Liver (tissue), 9 donors: ENCODE data around the gene SMYD3. TPM values are rescaled to one million over a fixed set of nuclear protein-coding genes. Genes with fewer than 3 reads are reported as not detected.

Experiments
- DNase-seq: peaks from one replicate; pipeline ENCODE4 v3.0.0-alpha.2; 2017; ENCODE audit warnings: low spot score
- H3K27ac ChIP-seq, 2 donors: one replicate each; pipeline ENCODE4 v1.7.0; 2013; ENCODE audit warnings: inconsistent platforms in 2 of 2, low read length in 2 of 2, control low read depth in 1 of 2, low read depth in 1 of 2, mild to moderate bottlenecking in 1 of 2
- H3K27me3 ChIP-seq, 4 donors: one replicate each; pipeline versions ENCODE4 v1.6.1 to v1.7.0; 2013; ENCODE audit warnings: low read length in 3 of 4, inconsistent platforms in 1 of 4, mild to moderate bottlenecking in 1 of 4, moderate library complexity in 1 of 4; ENCODE audit not compliant: control insufficient read depth in 4 of 4, insufficient read depth in 4 of 4
- H3K36me3 ChIP-seq, 4 donors: one replicate each; pipeline versions ENCODE4 v1.6.1 to v1.7.0; 2013; ENCODE audit warnings: low read length in 3 of 4, mild to moderate bottlenecking in 3 of 4, low read depth in 1 of 4, moderate library complexity in 1 of 4; ENCODE audit not compliant: control insufficient read depth in 4 of 4, insufficient read depth in 3 of 4
- H3K4me1 ChIP-seq, 4 donors: one replicate each; pipeline versions ENCODE4 v1.6.1 to v1.7.0; 2013; ENCODE audit warnings: low read length in 3 of 4, mild to moderate bottlenecking in 3 of 4, moderate library complexity in 1 of 4; ENCODE audit not compliant: control insufficient read depth in 4 of 4, insufficient read depth in 4 of 4
- H3K4me3 ChIP-seq, 3 donors: one replicate each; pipeline versions ENCODE4 v1.6.1 to v1.7.0; 2013; ENCODE audit warnings: low read length in 3 of 3, control low read depth in 1 of 3, low read depth in 1 of 3, mild to moderate bottlenecking in 1 of 3
- H3K9ac ChIP-seq, 2 donors: one replicate each; pipeline ENCODE4 v1.7.0; 2013; ENCODE audit warnings: low read length in 2 of 2, mild to moderate bottlenecking in 2 of 2, moderate library complexity in 2 of 2, control low read depth in 1 of 2, low read depth in 1 of 2
- H3K9me3 ChIP-seq, 4 donors: one replicate each; pipeline versions ENCODE4 v1.6.1 to v1.7.0; 2013; ENCODE audit warnings: low read length in 3 of 4; ENCODE audit not compliant: control insufficient read depth in 4 of 4
- ATF3 ChIP-seq: IDR thresholded peaks from 2 replicates; pipeline ENCODE4 v1.6.1; 2016; ENCODE audit warnings: antibody characterized with exemption
- CTCF ChIP-seq: fragments of 150-350 bp; IDR thresholded peaks from 2 replicates; pipeline ENCODE4 v1.5.1; 2017; ENCODE audit warnings: improper control_type of control experiment, low read depth, low read length; ENCODE audit not compliant: missing input control
- EGR1 ChIP-seq, 2 donors: IDR thresholded peaks; 2 replicates each; pipeline ENCODE4 v1.6.1; 2016 to 2018; ENCODE audit warnings: antibody characterized with exemption in 2 of 2, low read depth in 2 of 2
- FOXA1 ChIP-seq: IDR thresholded peaks from 2 replicates; pipeline ENCODE4 v1.6.1; 2016; ENCODE audit warnings: antibody characterized with exemption
- FOXA2 ChIP-seq: IDR thresholded peaks from 2 replicates; pipeline ENCODE4 v1.6.1; 2016; ENCODE audit warnings: antibody characterized with exemption
- GABPA ChIP-seq, 2 donors: IDR thresholded peaks in 1 of 2; conservative IDR thresholded peaks in 1 of 2; 2 replicates each; pipeline ENCODE4 v1.6.1; 2016; ENCODE audit warnings: antibody characterized with exemption in 2 of 2, mild to moderate bottlenecking in 1 of 2, moderate library complexity in 1 of 2
- HNF4A ChIP-seq, 2 donors: conservative IDR thresholded peaks; 2 replicates each; pipeline ENCODE4 v1.6.1; 2016; ENCODE audit warnings: antibody characterized with exemption in 2 of 2, mild to moderate bottlenecking in 2 of 2
- HNF4G ChIP-seq: IDR thresholded peaks from 2 replicates; pipeline ENCODE4 v1.6.1; 2016; ENCODE audit warnings: antibody characterized with exemption
- JUND ChIP-seq, 2 donors: IDR thresholded peaks; 2 replicates each; pipeline ENCODE4 v1.6.1; 2016; ENCODE audit warnings: antibody characterized with exemption in 2 of 2
- MAX ChIP-seq: IDR thresholded peaks from 2 replicates; pipeline ENCODE4 v1.6.1; 2016; ENCODE audit warnings: antibody characterized with exemption
- NR2F2 ChIP-seq: IDR thresholded peaks from 2 replicates; pipeline ENCODE4 v1.6.1; 2016; ENCODE audit warnings: antibody characterized with exemption
- RAD21 ChIP-seq, 2 donors: IDR thresholded peaks; 2 replicates each; pipeline ENCODE4 v1.6.1; 2016; ENCODE audit warnings: antibody characterized with exemption in 2 of 2, mild to moderate bottlenecking in 2 of 2
- REST ChIP-seq: IDR thresholded peaks from 2 replicates; pipeline ENCODE4 v1.6.1; 2016; ENCODE audit warnings: antibody characterized with exemption, mild to moderate bottlenecking
- RXRA ChIP-seq, 2 donors: IDR thresholded peaks; 2 replicates each; pipeline ENCODE4 v1.6.1; 2017 to 2018; ENCODE audit warnings: antibody characterized with exemption in 2 of 2, mild to moderate bottlenecking in 1 of 2
- SP1 ChIP-seq: IDR thresholded peaks from 2 replicates; pipeline ENCODE4 v1.6.1; 2018; ENCODE audit warnings: antibody characterized with exemption, mild to moderate bottlenecking
- TAF1 ChIP-seq: conservative IDR thresholded peaks from 2 replicates; pipeline ENCODE4 v1.6.1; 2016; ENCODE audit warnings: antibody characterized with exemption, mild to moderate bottlenecking
- WGBS: extraction: QIAGEN DNeasy Blood & Tissue Kit; methylation state at CpG from one replicate; pipeline ENCODE4 v1.1.7; 2013; 5-methylcytosine and 5-hydroxymethylcytosine counted together
- polyA plus RNA-seq, 2 donors: library from polyadenylated mRNA; stranded (reverse) in 1 of 2; unstranded in 1 of 2; fragments of 200-250 nt in 1 of 2; fragments of >200 nt in 1 of 2; fragmentation: Nextera tagmentation in 1 of 2; extraction: Ambion mirVana in 1 of 2; gene quantifications; one replicate each; pipeline versions ENCODE4 v1.2.1 to v1.2.3, GENCODE V29; 2013 to 2015
- total RNA-seq, 2 donors: library from RNA; depleted of rRNA; stranded (reverse); fragments of >200 nt; gene quantifications; one replicate each; pipeline ENCODE4 v1.2.3, GENCODE V29; 2014
- donor health status: healthy.
- donor health status: healthy.
- donor health status: healthy.
- donor health status: healthy.
- donor health status: healthy.

SMYD3 gene
- total and polyA plus RNA-seq, 4 donors = 3.1 to 9.1 (median 8.0) TPM

- Histone ChIP-seq H3K9ac (no peak overlapping the region), H3K27ac (no peak overlapping the region), H3K9me3 (no peaks in the 10 kb centered on the region), H3K27me3 (no peaks in the 10 kb centered on the region), H3K36me3 (no peaks in the 10 kb centered on the region), H3K4me1 (no peaks in the 10 kb centered on the region), H3K4me3 (no peak overlapping the region)
- TF ChIP-seq NR2F2 = no peak
- TF ChIP-seq JUND (IDR thresholded peaks at IDR 0.05) = no peak
- TF ChIP-seq ATF3 = no peak
- TF ChIP-seq SP1 = no peak
- TF ChIP-seq RAD21 (IDR thresholded peaks at IDR 0.05) = no peak
- no peak for TF ChIP-seq REST
- no peak for TF ChIP-seq CTCF
- no peak for TF ChIP-seq MAX
- TF ChIP-seq HNF4G = no peak
- no peak for TF ChIP-seq HNF4A (conservative IDR thresholded peaks at IDR 0.05)
- no peak for TF ChIP-seq RXRA (IDR thresholded peaks at IDR 0.05)
- no peak for TF ChIP-seq EGR1 (IDR thresholded peaks at IDR 0.05; ENCODE audit: low read depth in 2 of 2)
- no peak for TF ChIP-seq TAF1
- no peak for TF ChIP-seq FOXA2
- no peak for TF ChIP-seq FOXA1
- WGBS = 81% methylated on average over 6 of the region's 6 CpGs
- no peak for DNase-seq
Measured at GRCh38 chr1:246039584-246039983, 467.5 kb downstream of the SMYD3 start.

GRCh38 chr1:246037832-246038231 is 469.2 kb downstream of the SMYD3 start:
- Histone ChIP-seq H3K4me1 (no peaks in the 10 kb centered on the region), H3K27ac (no peak overlapping the region), H3K9ac (no peak overlapping the region), H3K36me3 (no peaks in the 10 kb centered on the region), H3K9me3 (no peaks in the 10 kb centered on the region), H3K27me3 (no peaks in the 10 kb centered on the region), H3K4me3 (no peak overlapping the region)
- 90% methylated on average over 1 of the region's 1 CpG for WGBS
- TF ChIP-seq FOXA2 = no peak
- TF ChIP-seq EGR1 (IDR thresholded peaks at IDR 0.05; ENCODE audit: low read depth in 2 of 2) = no peak
- no peak for TF ChIP-seq JUND (IDR thresholded peaks at IDR 0.05)
- no peak for TF ChIP-seq GABPA (IDR thresholded peaks at IDR 0.05 in 1 of 2, conservative IDR thresholded peaks at IDR 0.05 in 1 of 2)
- no peak for TF ChIP-seq ATF3
- TF ChIP-seq RAD21 (IDR thresholded peaks at IDR 0.05) = no peak
- no peak for TF ChIP-seq HNF4A (conservative IDR thresholded peaks at IDR 0.05)
- TF ChIP-seq HNF4G = no peak
- no peak for TF ChIP-seq RXRA (IDR thresholded peaks at IDR 0.05)
- no peak for TF ChIP-seq SP1
- no peak for TF ChIP-seq MAX
- no peak for TF ChIP-seq NR2F2
- no peak for TF ChIP-seq CTCF
- TF ChIP-seq REST = no peak
- TF ChIP-seq FOXA1 = no peak
- DNase-seq = no peak
